HepG2 (cell line): ENCODE measurements around the gene ARHGEF38. TPM values are rescaled to one million over a fixed set of nuclear protein-coding genes. Genes with fewer than 3 reads are reported as not detected.

ENCODE experiments used
- ATAC-seq: fragments of 200-7000 bp; cut with Tn5 transposase; 3 replicates; pipeline ENCODE4 v1.9.1; 2020; ENCODE audit warnings: mild to moderate bottlenecking, moderate library complexity
- BruUV-seq: library from RNA; stranded (reverse); fragments of 400-500 nt; replicated peaks from 2 replicates; lab custom pipeline; 2021; lab: Mats Ljungman, UMichigan
- CTCF ChIA-PET: fragments of 300-600 bp; formaldehyde crosslinking; extraction: SDS; loops from one replicate; lab custom pipeline; 2021; ENCODE audit warnings: low total read pairs, inconsistent platforms, low intra/inter-chr PET ratio; lab: Yijun Ruan, JAX
- POLR2A ChIA-PET: fragments of 350-600 bp; sonication (Branson Sonifier 250); formaldehyde crosslinking; loops from one replicate; lab custom pipeline; 2020; ENCODE audit warnings: antibody characterized with exemption, inconsistent platforms; lab: Yijun Ruan, JAX
- DNase-seq: peaks from one replicate; pipeline ENCODE4 v3.0.0-alpha.2; 2015; ENCODE audit warnings: low spot score
- FAIRE-seq: peaks from 3 replicates; lab custom pipeline; 2011; peaks lifted over from hg19 to GRCh38; lab: Jason Lieb, UNC
- H2AFZ ChIP-seq: one replicate; pipeline ENCODE4 v1.6.1; 2011; ENCODE audit warnings: low read length, inconsistent platforms
- H3K27ac ChIP-seq: fragments of 300-600 bp; 3 replicates; pipeline ENCODE4 v1.8.0; 2011; ENCODE audit warnings: mixed run types, mild to moderate bottlenecking, mixed read lengths, low read length, inconsistent platforms; ENCODE audit not compliant: insufficient read depth; ENCODE audit errors: extremely low read length
- H3K27me3 ChIP-seq, 2 experiments: fragments of 200-600 bp in 1 of 2; 2 replicates in 1 of 2; 3 replicates in 1 of 2; pipeline versions ENCODE4 v1.6.0 to v1.8.0; 2011; ENCODE audit warnings: low read length in 2 of 2, mild to moderate bottlenecking in 2 of 2, moderate library complexity in 2 of 2, inconsistent platforms in 1 of 2; ENCODE audit not compliant: insufficient read depth in 2 of 2, control insufficient read depth in 1 of 2
- H3K36me3 ChIP-seq, 2 experiments: fragments of 200-600 bp in 1 of 2; replicated peaks in 1 of 2; 2 replicates in 1 of 2; 3 replicates in 1 of 2; pipeline versions ENCODE4 v1.5.1 to v1.8.0; 2011; ENCODE audit warnings: low read length in 2 of 2, inconsistent platforms in 1 of 2; ENCODE audit not compliant: insufficient read depth in 2 of 2, control insufficient read depth in 1 of 2
- H3K4me1 ChIP-seq: 2 replicates; pipeline ENCODE4 v1.5.1; 2012; ENCODE audit warnings: low read length, inconsistent platforms; ENCODE audit not compliant: insufficient read depth
- H3K4me2 ChIP-seq: 2 replicates; pipeline ENCODE4 v1.6.0; 2011; ENCODE audit warnings: low read depth, low read length, inconsistent platforms
- H3K4me3 ChIP-seq, 3 experiments: fragments of 200-600 bp in 1 of 3; sonication (generic), shearing (Covaris generic) in 1 of 3; replicated peaks in 1 of 3; 2 replicates each; pipeline ENCODE4 v1.5.1; 2011 to 2016; ENCODE audit warnings: low read length in 3 of 3, inconsistent platforms in 2 of 3, low read depth in 2 of 3, mild to moderate bottlenecking in 2 of 3, control low read depth in 1 of 3, mixed read lengths in 1 of 3; ENCODE audit not compliant: insufficient read depth in 1 of 3
- H3K79me2 ChIP-seq: one replicate; pipeline ENCODE4 v1.6.1; 2011; ENCODE audit warnings: low read length, inconsistent platforms; ENCODE audit not compliant: insufficient read depth
- H3K9ac ChIP-seq: 2 replicates; pipeline ENCODE4 v1.6.0; 2011; ENCODE audit warnings: mild to moderate bottlenecking, low read depth, low read length, inconsistent platforms; ENCODE audit not compliant: insufficient read depth
- H3K9me3 ChIP-seq: 2 replicates; pipeline ENCODE4 v1.5.1; 2012; ENCODE audit warnings: mild to moderate bottlenecking, low read length
- H4K20me1 ChIP-seq: 2 replicates; pipeline ENCODE4 v1.6.0; 2011; ENCODE audit warnings: inconsistent platforms, mild to moderate bottlenecking, low read length, moderate library complexity; ENCODE audit not compliant: insufficient read depth
- AGO2 ChIP-seq: fragments of 200-400 bp; formaldehyde crosslinking; optimal IDR thresholded peaks from 2 replicates; pipeline ENCODE3; 2017; ENCODE audit warnings: mild to moderate bottlenecking, low read depth, low read length, moderate library complexity
- CENPX ChIP-seq: sonication (generic); formaldehyde crosslinking; IDR thresholded peaks from 2 replicates; pipeline ENCODE4 v1.9.0; 2021; ENCODE audit warnings: mild to moderate bottlenecking, missing genetic modification reagents, moderate library complexity
- HNF1A ChIP-seq, 2 experiments: sonication (generic) in 1 of 2; formaldehyde crosslinking in 1 of 2; IDR thresholded peaks; 2 replicates each; pipeline versions ENCODE4 v1.4.0 to v1.6.1; 2016 to 2020; ENCODE audit warnings: borderline replicate concordance in 1 of 2, low read depth in 1 of 2, mild to moderate bottlenecking in 1 of 2, missing genetic modification reagents in 1 of 2
- MTF1 ChIP-seq: sonication (generic); formaldehyde crosslinking; IDR thresholded peaks from 2 replicates; pipeline ENCODE4 v1.5.0; 2020; ENCODE audit warnings: missing genetic modification reagents
- NAIF1 ChIP-seq: sonication (generic); formaldehyde crosslinking; IDR thresholded peaks from 2 replicates; pipeline ENCODE4 v1.5.0; 2020; ENCODE audit warnings: mild to moderate bottlenecking, missing genetic modification reagents, borderline replicate concordance
- TBP ChIP-seq: sonication (generic); formaldehyde crosslinking; IDR thresholded peaks from 2 replicates; pipeline ENCODE4 v1.5.0; 2020; ENCODE audit warnings: missing genetic modification reagents
- TSC22D2 ChIP-seq: sonication (generic); formaldehyde crosslinking; IDR thresholded peaks from 2 replicates; pipeline ENCODE4 v1.5.1; 2020; ENCODE audit warnings: missing genetic modification reagents, mild to moderate bottlenecking, borderline replicate concordance
- ZFP82 ChIP-seq: sonication (generic); formaldehyde crosslinking; IDR thresholded peaks from 2 replicates; pipeline ENCODE4 v1.5.1; 2020; ENCODE audit warnings: mild to moderate bottlenecking, missing genetic modification reagents, borderline replicate concordance
- ZFY ChIP-seq: sonication (generic); formaldehyde crosslinking; IDR thresholded peaks from 2 replicates; pipeline ENCODE4 v1.4.0; 2020; ENCODE audit warnings: missing genetic modification reagents
- WGBS: methylation state at CpG from one replicate; pipeline ENCODE4 v1.1.6; 2017; ENCODE audit warnings: low lambda C conversion rate; 5-methylcytosine and 5-hydroxymethylcytosine counted together
- in situ Hi-C: cut with HindIII; loops from 2 replicates; pipeline ENCODE4 v1.10.0; 2017; ENCODE audit warnings: low pct_unique_long_range_greater_than_20kb; ENCODE audit not compliant: extremely low pct_ligation_motif_present
- intact Hi-C: fragments of 100-400 bp; cut with micrococcal nuclease; formaldehyde crosslinking; loops from one replicate; pipeline ENCODE4 v1.10.0; 2022; ENCODE audit not compliant: unreplicated experiment
- polyA plus RNA-seq, 8 experiments: library from polyadenylated mRNA; depleted of rRNA in 3 of 8; stranded (reverse) in 7 of 8; unstranded in 1 of 8; fragments of >200 nt; fragmentation: Illumina TruSeq in 4 of 8; extraction: Trizol in 4 of 8; gene quantifications; 2 replicates each; pipeline versions ENCODE4 v1.2.1 to v1.2.3, GENCODE V29; 2011 to 2016; ENCODE audit warnings: low read depth in 4 of 8, missing spikeins in 1 of 8, mixed read lengths in 1 of 8; ENCODE audit not compliant: insufficient read depth in 1 of 8
- total RNA-seq, 5 experiments: library from RNA; depleted of rRNA; stranded (reverse); fragments of >200 nt; fragmentation: Illumina TruSeq; extraction: Trizol; gene quantifications; 2 replicates each; pipeline ENCODE4 v1.2.3, GENCODE V29; 2016; ENCODE audit warnings: low read depth in 1 of 5
- TF ChIP-seq, protein P1 (sequence below): sonication (generic); formaldehyde crosslinking; IDR thresholded peaks from 2 replicates; pipeline ENCODE4 v1.4.0; 2020; ENCODE audit warnings: missing genetic modification reagents, mild to moderate bottlenecking, borderline replicate concordance

The ARHGEF38 gene
- total and polyA plus RNA-seq, 2 of the 13 experiments (the other 11 are each of a cell fraction or from before 2014, with no cell fraction given): not detected

GRCh38 chr4:105600951-105601350 lies 48.5 kb downstream of the ARHGEF38 start:
- FAIRE-seq (no peak), DNase-seq (no peak), ATAC-seq (no peak)
- Histone ChIP-seq H3K9ac (no peak overlapping the region), H3K27me3 (no peaks in the 10 kb centered on the region), H2AFZ (no peak overlapping the region), H3K27ac (no peak overlapping the region), H3K4me1 (no peaks in the 10 kb centered on the region), H3K4me3 (no peak overlapping the region), H3K36me3 (no peaks in the 10 kb centered on the region), H3K4me2 (no peak overlapping the region), H3K9me3 (no peaks in the 10 kb centered on the region), H3K79me2 (no peaks in the 10 kb centered on the region), H4K20me1 (no peaks in the 10 kb centered on the region)
- ChIA-PET CTCF (no interaction called here), POLR2A (no interaction called here)
- TF ChIP-seq, protein P1, sequence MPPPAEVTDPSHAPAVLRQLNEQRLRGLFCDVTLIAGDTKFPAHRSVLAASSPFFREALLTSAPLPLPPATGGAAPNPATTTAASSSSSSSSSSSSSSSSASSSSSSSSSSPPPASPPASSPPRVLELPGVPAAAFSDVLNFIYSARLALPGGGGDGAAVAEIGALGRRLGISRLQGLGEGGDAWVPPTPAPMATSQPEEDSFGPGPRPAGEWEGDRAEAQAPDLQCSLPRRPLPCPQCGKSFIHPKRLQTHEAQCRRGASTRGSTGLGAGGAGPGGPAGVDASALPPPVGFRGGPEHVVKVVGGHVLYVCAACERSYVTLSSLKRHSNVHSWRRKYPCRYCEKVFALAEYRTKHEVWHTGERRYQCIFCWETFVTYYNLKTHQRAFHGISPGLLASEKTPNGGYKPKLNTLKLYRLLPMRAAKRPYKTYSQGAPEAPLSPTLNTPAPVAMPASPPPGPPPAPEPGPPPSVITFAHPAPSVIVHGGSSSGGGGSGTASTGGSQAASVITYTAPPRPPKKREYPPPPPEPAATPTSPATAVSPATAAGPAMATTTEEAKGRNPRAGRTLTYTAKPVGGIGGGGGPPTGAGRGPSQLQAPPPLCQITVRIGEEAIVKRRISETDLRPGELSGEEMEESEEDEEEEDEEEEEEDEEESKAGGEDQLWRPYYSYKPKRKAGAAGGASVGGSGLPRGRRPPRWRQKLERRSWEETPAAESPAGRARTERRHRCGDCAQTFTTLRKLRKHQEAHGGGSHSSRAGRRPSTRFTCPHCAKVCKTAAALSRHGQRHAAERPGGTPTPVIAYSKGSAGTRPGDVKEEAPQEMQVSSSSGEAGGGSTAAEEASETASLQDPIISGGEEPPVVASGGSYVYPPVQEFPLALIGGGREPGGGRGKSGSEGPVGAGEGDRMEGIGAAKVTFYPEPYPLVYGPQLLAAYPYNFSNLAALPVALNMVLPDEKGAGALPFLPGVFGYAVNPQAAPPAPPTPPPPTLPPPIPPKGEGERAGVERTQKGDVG (CRISPR knock-in tag): no peak
- TF ChIP-seq HNF1A (IDR thresholded peaks at IDR 0.05; ENCODE audit: low read depth): no peak
- no peak for TF ChIP-seq HNF1A (CRISPR knock-in tag; IDR thresholded peaks at IDR 0.05; ENCODE audit: borderline replicate concordance)
- TF ChIP-seq TSC22D2 (CRISPR knock-in tag): no peak
- no peak for TF ChIP-seq MTF1 (CRISPR knock-in tag)
- TF ChIP-seq ZFP82 (CRISPR knock-in tag): no peak
- TF ChIP-seq NAIF1 (CRISPR knock-in tag): no peak
- no peak for TF ChIP-seq TBP (CRISPR knock-in tag)
- no peak for TF ChIP-seq CENPX (CRISPR knock-in tag)
- TF ChIP-seq ZFY (CRISPR knock-in tag): no peak
- no peak for TF ChIP-seq AGO2
- WGBS: 70% methylated on average over 1 of the region's 1 CpG
- in situ Hi-C loops: no loop called here
- intact Hi-C loops: no loop called here
- no TSS peak for BruUV-seq
